Central memory CD4-positive, alpha-beta T cell (primary cell): ENCODE measurements around the gene JAKMIP3.

Source experiments
- DNase-seq: peaks from one replicate; pipeline ENCODE4 v3.0.0; 2022
- total RNA-seq, 3 experiments: gene quantifications; one replicate each; lab custom pipeline; 2026; lab: John Stamatoyannopoulos, UW

The JAKMIP3 gene
- total RNA-seq = 0.14 to 11.8 (median 0.76) reads per million in 3 experiments

GRCh38 chr10:132065491-132066105 is at the start of gene JAKMIP3:
Gene JAKMIP3 (plus strand): TSS chr10:132065946. CDS start chr10:132104809, 38,863 bp downstream.
- no peak for DNase-seq

GRCh38 chr10:132016514-132016913 is 49.2 kb upstream of the JAKMIP3 start:
- DNase-seq = no peak

- DNase-seq = no peak
These were observed 47.3 kb upstream of the JAKMIP3 start for GRCh38 chr10:132018446-132018845.

- no peak for DNase-seq
These were observed 46.4 kb upstream of the JAKMIP3 start for GRCh38 chr10:132019366-132019765.

GRCh38 chr10:132020456-132020855 is 45.3 kb upstream of the JAKMIP3 start:
- no peak for DNase-seq

- DNase-seq = no peak
These were observed 44.7 kb upstream of the JAKMIP3 start for GRCh38 chr10:132021046-132021445.

- DNase-seq = no peak
These were observed 44.1 kb upstream of the JAKMIP3 start for GRCh38 chr10:132021504-132022143.

GRCh38 chr10:132022241-132022640 is 43.5 kb upstream of the JAKMIP3 start:
- DNase-seq = no peak

- peak; percentile 56 for DNase-seq
These were observed 42.5 kb upstream of the JAKMIP3 start for GRCh38 chr10:132023092-132023811.

GRCh38 chr10:132027423-132027983 is 38.2 kb upstream of the JAKMIP3 start:
- no peak for DNase-seq

GRCh38 chr10:132028706-132029105 is 37.0 kb upstream of the JAKMIP3 start:
- DNase-seq = no peak

- no peak for DNase-seq
These were observed 34.8 kb upstream of the JAKMIP3 start for GRCh38 chr10:132030898-132031463.

- DNase-seq = no peak
These were observed 32.1 kb upstream of the JAKMIP3 start for GRCh38 chr10:132033632-132034031.

GRCh38 chr10:132035476-132035875 is 30.3 kb upstream of the JAKMIP3 start:
- no peak for DNase-seq

GRCh38 chr10:132036153-132036886 is 29.4 kb upstream of the JAKMIP3 start:
- no peak for DNase-seq

- DNase-seq = no peak
These were observed 28.7 kb upstream of the JAKMIP3 start for GRCh38 chr10:132036887-132037675.

- DNase-seq = no peak
These were observed 28.1 kb upstream of the JAKMIP3 start for GRCh38 chr10:132037676-132037975.

- DNase-seq = no peak
These were observed 26.4 kb upstream of the JAKMIP3 start for GRCh38 chr10:132039371-132039770.

GRCh38 chr10:132040046-132040445 is 25.7 kb upstream of the JAKMIP3 start:
- DNase-seq = no peak

GRCh38 chr10:132041340-132041739 is 24.4 kb upstream of the JAKMIP3 start:
- no peak for DNase-seq

- DNase-seq = no peak
These were observed 21.7 kb upstream of the JAKMIP3 start for GRCh38 chr10:132043861-132044695.
